Measurements from ENCODE around the gene PLCL2.

Gene PLCL2

GRCh38 chr3:16865335-16865734 is 19.4 kb upstream of the PLCL2 start:
- no peak for DNase-seq (ENCODE audit: low read depth in 2 of 3, low spot score in 1 of 3)

GRCh38 chr3:16866571-16866970 is 18.2 kb upstream of the PLCL2 start:
- no peak for DNase-seq (ENCODE audit: low read depth in 2 of 3, low spot score in 1 of 3)

GRCh38 chr3:16868513-16868912 is 16.2 kb upstream of the PLCL2 start:
- DNase-seq (ENCODE audit: low read depth in 2 of 3, low spot score in 1 of 3): no peak

- DNase-seq (ENCODE audit: low read depth in 2 of 3, low spot score in 1 of 3): no peak
Measured at GRCh38 chr3:16869261-16870005, 15.3 kb upstream of the PLCL2 start.

GRCh38 chr3:16871915-16872842 is 12.6 kb upstream of the PLCL2 start:
- DNase-seq (ENCODE audit: low read depth in 2 of 3, low spot score in 1 of 3): no peak

GRCh38 chr3:16873872-16874271 is 10.9 kb upstream of the PLCL2 start:
- no peak for DNase-seq (ENCODE audit: low read depth in 2 of 3, low spot score in 1 of 3)

GRCh38 chr3:16875876-16876550 is 8.7 kb upstream of the PLCL2 start:
- DNase-seq (ENCODE audit: low read depth in 2 of 3, low spot score in 1 of 3): no peak

- no peak for DNase-seq (ENCODE audit: low read depth in 2 of 3, low spot score in 1 of 3)
Measured at GRCh38 chr3:16877505-16877904, 7.2 kb upstream of the PLCL2 start.

- DNase-seq (ENCODE audit: low read depth in 2 of 3, low spot score in 1 of 3): no peak
Measured at GRCh38 chr3:16877911-16878310, 6.8 kb upstream of the PLCL2 start.

- no peak for DNase-seq (ENCODE audit: low read depth in 2 of 3, low spot score in 1 of 3)
Measured at GRCh38 chr3:16881896-16882630, 2.7 kb upstream of the PLCL2 start.

- no peak for DNase-seq (ENCODE audit: low read depth in 2 of 3, low spot score in 1 of 3)
Measured at GRCh38 chr3:16883057-16883722, 1.6 kb upstream of the PLCL2 start.

- DNase-seq (ENCODE audit: low read depth in 2 of 3, low spot score in 1 of 3): no peak
Measured at GRCh38 chr3:16883723-16884083, 1.1 kb upstream of the PLCL2 start.

GRCh38 chr3:16884084-16884747 is 539 bp upstream of the PLCL2 start:
- peak in 2 of 3 donors; percentile 72 to 75 for DNase-seq (ENCODE audit: low read depth in 2 of 3, low spot score in 1 of 3)

- DNase-seq (ENCODE audit: low read depth in 2 of 3, low spot score in 1 of 3): no peak
Measured at GRCh38 chr3:16885593-16886302, 993 bp downstream of the PLCL2 start.

- no peak for DNase-seq (ENCODE audit: low read depth in 2 of 3, low spot score in 1 of 3)
Measured at GRCh38 chr3:16886303-16886683, 1.5 kb downstream of the PLCL2 start.

GRCh38 chr3:16887130-16887529 is 2.4 kb downstream of the PLCL2 start:
- no peak for DNase-seq (ENCODE audit: low read depth in 2 of 3, low spot score in 1 of 3)

- no peak for DNase-seq (ENCODE audit: low read depth in 2 of 3, low spot score in 1 of 3)
Measured at GRCh38 chr3:16888356-16888755, 3.6 kb downstream of the PLCL2 start.

GRCh38 chr3:16888785-16889607 is 4.2 kb downstream of the PLCL2 start:
- no peak for DNase-seq (ENCODE audit: low read depth in 2 of 3, low spot score in 1 of 3)
